GM19238 (cell line): Measurements from ENCODE around the gene WWOX.

Experiments used
- DNase-seq: peaks from one replicate; pipeline ENCODE4 v3.0.0; 2011; ENCODE audit warnings: low spot score; ENCODE audit not compliant: insufficient read length

Gene WWOX

GRCh38 chr16:78642621-78643285 is 543.3 kb downstream of the WWOX start:
- DNase-seq, result no peak

- DNase-seq, result no peak
These were observed 546.2 kb downstream of the WWOX start for GRCh38 chr16:78645657-78646056.

- no peak for DNase-seq
These were observed 547.6 kb downstream of the WWOX start for GRCh38 chr16:78647019-78647418.

GRCh38 chr16:78647491-78647890 is 548.0 kb downstream of the WWOX start:
- DNase-seq, result no peak

GRCh38 chr16:78648517-78648916 is 549.1 kb downstream of the WWOX start:
- no peak for DNase-seq

- DNase-seq, result no peak
These were observed 551.1 kb downstream of the WWOX start for GRCh38 chr16:78650339-78651074.

- DNase-seq, result no peak
These were observed 555.5 kb downstream of the WWOX start for GRCh38 chr16:78654929-78655328.

- DNase-seq, result no peak
These were observed 556.1 kb downstream of the WWOX start for GRCh38 chr16:78655331-78656113.

GRCh38 chr16:78656887-78657286 is 557.4 kb downstream of the WWOX start:
- DNase-seq, result no peak

GRCh38 chr16:78659216-78659615 is 559.8 kb downstream of the WWOX start:
- DNase-seq, result no peak

GRCh38 chr16:78659668-78660217 is 560.3 kb downstream of the WWOX start:
- DNase-seq, result no peak

GRCh38 chr16:78660795-78661194 is 561.3 kb downstream of the WWOX start:
- no peak for DNase-seq

- DNase-seq, result no peak
These were observed 564.2 kb downstream of the WWOX start for GRCh38 chr16:78663690-78664089.

GRCh38 chr16:78664811-78665772 is 565.6 kb downstream of the WWOX start:
- DNase-seq, result no peak

- DNase-seq, result no peak
These were observed 566.9 kb downstream of the WWOX start for GRCh38 chr16:78666318-78666717.

- DNase-seq, result no peak
These were observed 568.2 kb downstream of the WWOX start for GRCh38 chr16:78667675-78668074.

- DNase-seq, result no peak
These were observed 568.9 kb downstream of the WWOX start for GRCh38 chr16:78668393-78668792.

GRCh38 chr16:78669994-78670393 is 570.5 kb downstream of the WWOX start:
- no peak for DNase-seq

GRCh38 chr16:78672779-78673556 is 573.5 kb downstream of the WWOX start:
- DNase-seq, result no peak

GRCh38 chr16:78673884-78674283 is 574.4 kb downstream of the WWOX start:
- no peak for DNase-seq
